Esophagus muscularis mucosa (tissue), 2 donors: ENCODE measurements around the gene PRPF38A.

Source experiments
- POLR2A ChIP-seq: fragments of 450-650 bp; IDR thresholded peaks from one replicate; pipeline ENCODE4 v1.6.1; 2017; ENCODE audit warnings: antibody characterized with exemption, moderate library complexity, mild to moderate bottlenecking, low read depth
- POLR2AphosphoS5 ChIP-seq, 2 donors: sonication (generic); formaldehyde crosslinking; IDR thresholded peaks; one replicate each; pipeline ENCODE4 v1.6.1; 2017; ENCODE audit warnings: antibody characterized with exemption in 2 of 2

DNA sequence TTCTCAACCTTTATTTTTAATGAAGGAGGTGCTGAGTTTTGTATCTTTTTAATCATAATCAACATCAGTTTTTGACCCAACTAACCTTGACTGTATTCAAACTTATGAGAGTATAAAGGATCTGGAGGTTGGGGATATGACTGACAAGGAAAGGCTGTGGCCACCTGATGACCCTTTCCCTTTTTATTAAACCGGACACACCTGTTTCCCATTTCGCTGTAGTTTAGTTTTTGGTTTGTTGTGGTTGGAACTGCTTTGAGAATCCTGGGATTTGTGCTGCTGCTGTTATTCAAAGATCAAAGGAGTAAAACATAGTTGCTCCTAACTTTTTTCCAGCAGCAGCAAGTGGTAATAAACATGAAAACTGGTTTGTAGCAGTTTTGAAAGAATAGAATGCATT, 12.4 kb downstream of the PRPF38A start:
- TF ChIP-seq POLR2A (no peak), POLR2AphosphoS5 (IDR thresholded peaks at IDR 0.05) (no peak)
